ENCODE data around the gene TRIM9. TPM values are rescaled to one million over a fixed set of nuclear protein-coding genes. Genes with fewer than 3 reads are reported as not detected.

The TRIM9 gene
- total and polyA plus RNA-seq, 2 of the 4 experiments (the other 2 are of a cell fraction), result under 0.01 to 0.09 TPM

GRCh38 chr14:51109651-51110050 lies 14.7 kb upstream of the TRIM9 start:
- intact Hi-C loops (cut with micrococcal nuclease), result no loop called here
- no peak overlapping the region for H3K4me3 ChIP-seq (ENCODE audit: insufficient read depth, low read depth, low read length)
- no peak overlapping the region for H3K4ac ChIP-seq (ENCODE audit: low read depth, low read length)
- no peak overlapping the region for H2AK9ac ChIP-seq (replicated peaks; ENCODE audit: low read depth, low read length, poor library complexity)
- no peak overlapping the region for H2BK20ac ChIP-seq (ENCODE audit: low read depth, low read length)
- no peaks in the 10 kb centered on the region for H3K36me3 ChIP-seq (ENCODE audit: control insufficient read depth, insufficient read depth, low read length)
- no peak overlapping the region for H3K4me2 ChIP-seq (ENCODE audit: low read depth, low read length)
- H3K56ac ChIP-seq (ENCODE audit: extremely low read depth, insufficient read depth, low read length), result no peak overlapping the region
- no peak overlapping the region for H3K23ac ChIP-seq (ENCODE audit: low read depth, low read length)
- H2BK120ac ChIP-seq (ENCODE audit: low read depth, low read length), result no peak overlapping the region
- no peak overlapping the region for H4K91ac ChIP-seq (ENCODE audit: insufficient read depth, low read depth, low read length)
- H3K9ac ChIP-seq (ENCODE audit: low read depth, low read length), result no peak overlapping the region
- no peak overlapping the region for H3K18ac ChIP-seq (ENCODE audit: low read depth, low read length)
- H3K79me1 ChIP-seq (ENCODE audit: low read depth in 1 of 2, low read length in 2 of 2), result no peaks in the 10 kb centered on the region
- H3K9me1 ChIP-seq (ENCODE audit: insufficient read depth, low read length), result no peaks in the 10 kb centered on the region
- H3K4me1 ChIP-seq (ENCODE audit: control insufficient read depth, insufficient read depth, low read length), result no peaks in the 10 kb centered on the region
- no peak overlapping the region for H2BK15ac ChIP-seq (ENCODE audit: low read depth, low read length)
- ATAC-seq (ENCODE audit: low read depth), result no peak
- ChIA-PET POLR2A (ENCODE audit: unreplicated experiment) (no interaction called here), CTCF (no interaction called here)
- dilution Hi-C loops (cut with HindIII; ENCODE audit: low sequenced_read_pairs, unreplicated experiment), result no loop called here
- H2AFZ ChIP-seq (replicated peaks; ENCODE audit: low read length, poor library complexity), result no peak overlapping the region
- 40% methylated on average over 1 of the region's 3 CpGs; no CpG with 5 or more reads in 1 of the 2 experiments for WGBS, 2 experiments (ENCODE audit: extremely low coverage in 2 of 2, insufficient read length in 1 of 2)
- no peak overlapping the region for H2AK5ac ChIP-seq (ENCODE audit: low read depth, low read length)
- TF ChIP-seq SMC3 (IDR thresholded peaks at IDR 0.05; ENCODE audit: low read depth, low read length), result no peak
- no peak for TF ChIP-seq CEBPB (IDR thresholded peaks at IDR 0.05; ENCODE audit: low read depth, low read length)
- TF ChIP-seq MAFK (IDR thresholded peaks at IDR 0.05; ENCODE audit: low read depth, low read length), result no peak
- no peak for TF ChIP-seq POLR2A (IDR thresholded peaks at IDR 0.05; ENCODE audit: low read depth, low read length)
- TF ChIP-seq ELK1 (IDR thresholded peaks at IDR 0.05; ENCODE audit: borderline replicate concordance, low read depth, low read length), result no peak
- TF ChIP-seq MXI1 (IDR thresholded peaks at IDR 0.05; ENCODE audit: borderline replicate concordance, low read depth, low read length), result no peak
- TF ChIP-seq CTCF (conservative IDR thresholded peaks at IDR 0.05; ENCODE audit: low read depth, low read length), result no peak
- TF ChIP-seq RCOR1 (IDR thresholded peaks at IDR 0.05; ENCODE audit: insufficient replicate concordance, low read length), result no peak
- TF ChIP-seq NFE2L2 (IDR thresholded peaks at IDR 0.05; ENCODE audit: low read depth, low read length), result no peak
- TF ChIP-seq RFX5 (IDR thresholded peaks at IDR 0.05; ENCODE audit: low read depth, low read length), result no peak
- no peak for TF ChIP-seq RAD21 (IDR thresholded peaks at IDR 0.05; ENCODE audit: low read length)
- no peak for TF ChIP-seq USF2 (IDR thresholded peaks at IDR 0.05; ENCODE audit: low read depth, low read length)
- in situ Hi-C loops (cut with MboI; ENCODE audit: low sequenced_read_pairs), result no loop called here
- H4K8ac ChIP-seq (ENCODE audit: low read depth in 2 of 2, low read length in 2 of 2), result no peak overlapping the region
- H3K9me3 ChIP-seq (ENCODE audit: control insufficient read depth, insufficient read depth, low read length), result no peaks in the 10 kb centered on the region
- H4K20me1 ChIP-seq (ENCODE audit: insufficient read depth, low read length), result no peaks in the 10 kb centered on the region
- no peak for DNase-seq
- no TSS peak for BruUV-seq (replicated peaks)
- no peak overlapping the region for H3K14ac ChIP-seq (replicated peaks; ENCODE audit: low read depth, low read length)
- no peak overlapping the region for H2BK5ac ChIP-seq (ENCODE audit: low read depth, low read length, poor library complexity, severe bottlenecking)
- no peak overlapping the region for H4K5ac ChIP-seq (ENCODE audit: low read depth, low read length)
- H3K27me3 ChIP-seq (ENCODE audit: control insufficient read depth, insufficient read depth, low read length), result peaks cover 33% of the 10 kb centered on the region
- H3K27ac ChIP-seq (ENCODE audit: insufficient read depth, low read length), result no peak overlapping the region

Data from IMR-90 (cell line).